ENCODE data around the gene ELFN1.

Gene ELFN1

GRCh38 chr7:1693991-1694524, 24.0 kb downstream of the ELFN1 start:
- DNase-seq (ENCODE audit: low read depth in 1 of 2, low spot score in 1 of 2) = no peak

GRCh38 chr7:1694611-1695511, 24.8 kb downstream of the ELFN1 start:
- DNase-seq (ENCODE audit: low read depth in 1 of 2, low spot score in 1 of 2) = no peak

GRCh38 chr7:1695800-1696454, 25.9 kb downstream of the ELFN1 start:
- DNase-seq (ENCODE audit: low read depth in 1 of 2, low spot score in 1 of 2) = no peak

- no peak for DNase-seq (ENCODE audit: low read depth in 1 of 2, low spot score in 1 of 2)
Observed at GRCh38 chr7:1696671-1697498, 26.8 kb downstream of the ELFN1 start.

GRCh38 chr7:1697499-1698125, 27.5 kb downstream of the ELFN1 start:
- DNase-seq (ENCODE audit: low read depth in 1 of 2, low spot score in 1 of 2) = no peak

GRCh38 chr7:1698201-1698600, 28.1 kb downstream of the ELFN1 start:
- no peak for DNase-seq (ENCODE audit: low read depth in 1 of 2, low spot score in 1 of 2)

GRCh38 chr7:1698951-1699350, 28.9 kb downstream of the ELFN1 start:
- DNase-seq (ENCODE audit: low read depth in 1 of 2, low spot score in 1 of 2) = no peak

- DNase-seq (ENCODE audit: low read depth in 1 of 2, low spot score in 1 of 2) = no peak
Observed at GRCh38 chr7:1700086-1700485, 30.0 kb downstream of the ELFN1 start.

GRCh38 chr7:1700536-1701333, 30.7 kb downstream of the ELFN1 start:
- DNase-seq (ENCODE audit: low read depth in 1 of 2, low spot score in 1 of 2) = no peak

- no peak for DNase-seq (ENCODE audit: low read depth in 1 of 2, low spot score in 1 of 2)
Observed at GRCh38 chr7:1702652-1703051, 32.6 kb downstream of the ELFN1 start.

- no peak for DNase-seq (ENCODE audit: low read depth in 1 of 2, low spot score in 1 of 2)
Observed at GRCh38 chr7:1703441-1703840, 33.4 kb downstream of the ELFN1 start.

GRCh38 chr7:1703871-1704810, 34.1 kb downstream of the ELFN1 start:
- no peak for DNase-seq (ENCODE audit: low read depth in 1 of 2, low spot score in 1 of 2)

- no peak for DNase-seq (ENCODE audit: low read depth in 1 of 2, low spot score in 1 of 2)
Observed at GRCh38 chr7:1704811-1705738, 35.0 kb downstream of the ELFN1 start.

GRCh38 chr7:1705856-1706255, 35.8 kb downstream of the ELFN1 start:
- DNase-seq (ENCODE audit: low read depth in 1 of 2, low spot score in 1 of 2) = no peak

GRCh38 chr7:1706381-1706720, 36.3 kb downstream of the ELFN1 start:
- DNase-seq (ENCODE audit: low read depth in 1 of 2, low spot score in 1 of 2) = no peak

- DNase-seq (ENCODE audit: low read depth in 1 of 2, low spot score in 1 of 2) = no peak
Observed at GRCh38 chr7:1706721-1707613, 36.9 kb downstream of the ELFN1 start.
